Measurements from ENCODE around the gene KLHL10. TPM values are rescaled to one million over a fixed set of nuclear protein-coding genes. Genes with fewer than 3 reads are reported as not detected.
"Not testable (repeated sequence)": the region's sequence is repeated elsewhere in the genome, so short reads cannot be mapped to it uniquely, and the experiment has no call there.

KLHL10 gene
- total RNA-seq, 2 experiments from 2014 or later = not detected

DNA sequence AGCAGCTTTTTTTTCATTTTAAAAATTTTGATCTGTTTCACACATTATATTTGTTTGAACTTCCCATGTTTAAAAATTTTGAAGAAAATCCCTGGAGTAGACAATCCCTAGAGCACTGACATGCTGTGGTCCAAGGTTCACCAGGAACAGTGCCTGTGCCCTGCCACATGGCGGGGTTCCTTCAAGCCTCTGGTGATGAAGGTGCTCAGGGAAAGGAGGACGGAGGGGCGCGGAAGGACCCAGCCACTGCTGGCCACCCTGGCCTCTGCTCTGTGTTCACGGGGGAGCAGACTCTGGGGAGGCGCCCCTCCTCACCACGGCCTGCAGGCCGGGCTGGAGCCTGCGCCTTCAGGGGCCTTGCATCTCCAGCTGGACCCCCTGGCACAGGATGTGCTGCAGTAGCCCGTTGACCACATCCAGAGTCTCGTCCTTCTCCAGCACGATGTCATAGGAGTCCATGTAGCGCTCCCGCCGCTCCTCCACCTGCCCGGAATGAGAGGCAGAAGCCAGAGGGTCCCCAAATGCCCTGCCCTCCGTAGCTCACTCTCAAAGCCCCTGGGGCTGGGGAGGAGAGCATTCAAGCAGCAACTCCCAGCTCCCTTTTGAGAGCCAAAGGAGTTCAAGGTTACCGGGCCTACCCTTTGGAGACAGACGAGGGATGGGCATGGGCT is 12.3 kb upstream of the KLHL10 start:
- H3K4me3 ChIP-seq (ENCODE audit: low read length) = no peak overlapping the region
- no peaks in the 10 kb centered on the region for H3K4me1 Mint-ChIP-seq (ENCODE audit: low read depth)
- no peak overlapping the region for H3K27ac ChIP-seq (ENCODE audit: low read depth in 1 of 2, low read length in 2 of 2)
- no peak for DNase-seq
- H3K4me1 ChIP-seq (ENCODE audit: insufficient read depth, low read length) = no peaks in the 10 kb centered on the region
- no peaks in the 10 kb centered on the region for H3K27me3 Mint-ChIP-seq
- CTCF ChIA-PET = no interaction called here
- intact Hi-C loops (cut with DNase I, micrococcal nuclease) = no loop called here
- H3K36me3 Mint-ChIP-seq (ENCODE audit: low read depth) = peaks cover 21% of the 10 kb centered on the region
- TF ChIP-seq, protein P1, sequence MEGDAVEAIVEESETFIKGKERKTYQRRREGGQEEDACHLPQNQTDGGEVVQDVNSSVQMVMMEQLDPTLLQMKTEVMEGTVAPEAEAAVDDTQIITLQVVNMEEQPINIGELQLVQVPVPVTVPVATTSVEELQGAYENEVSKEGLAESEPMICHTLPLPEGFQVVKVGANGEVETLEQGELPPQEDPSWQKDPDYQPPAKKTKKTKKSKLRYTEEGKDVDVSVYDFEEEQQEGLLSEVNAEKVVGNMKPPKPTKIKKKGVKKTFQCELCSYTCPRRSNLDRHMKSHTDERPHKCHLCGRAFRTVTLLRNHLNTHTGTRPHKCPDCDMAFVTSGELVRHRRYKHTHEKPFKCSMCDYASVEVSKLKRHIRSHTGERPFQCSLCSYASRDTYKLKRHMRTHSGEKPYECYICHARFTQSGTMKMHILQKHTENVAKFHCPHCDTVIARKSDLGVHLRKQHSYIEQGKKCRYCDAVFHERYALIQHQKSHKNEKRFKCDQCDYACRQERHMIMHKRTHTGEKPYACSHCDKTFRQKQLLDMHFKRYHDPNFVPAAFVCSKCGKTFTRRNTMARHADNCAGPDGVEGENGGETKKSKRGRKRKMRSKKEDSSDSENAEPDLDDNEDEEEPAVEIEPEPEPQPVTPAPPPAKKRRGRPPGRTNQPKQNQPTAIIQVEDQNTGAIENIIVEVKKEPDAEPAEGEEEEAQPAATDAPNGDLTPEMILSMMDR (IDR thresholded peaks at IDR 0.05) = no peak
- peaks cover 15% of the 10 kb centered on the region for H3K36me3 ChIP-seq (ENCODE audit: insufficient read depth, low read length)
- no peaks in the 10 kb centered on the region for H3K9me3 Mint-ChIP-seq
- H3K4me3 Mint-ChIP-seq = no peak overlapping the region
- no peak for ATAC-seq (ENCODE audit: poor library complexity)
- H3K9me3 ChIP-seq (ENCODE audit: control insufficient read depth in 1 of 2, insufficient read depth in 1 of 2, low read length in 2 of 2) = no peaks in the 10 kb centered on the region
- H3K27ac Mint-ChIP-seq = no peak overlapping the region
- POLR2A ChIA-PET = no interaction called here
- H3K27me3 ChIP-seq (ENCODE audit: control insufficient read depth in 1 of 2, insufficient read depth in 2 of 2, low read length in 2 of 2) = no peaks in the 10 kb centered on the region

GRCh38 chr17:41829961-41830360 is 7.7 kb upstream of the KLHL10 start:
- CTCF ChIA-PET = interaction anchor here (1.4 kb wide), 1 partner anchor 92 kb away, joined by 3 read pairs; no protein-coding TSS in a partner anchor
- ATAC-seq (ENCODE audit: poor library complexity); intact Hi-C loops (cut with DNase I, micrococcal nuclease): not testable (repeated sequence)

DNA sequence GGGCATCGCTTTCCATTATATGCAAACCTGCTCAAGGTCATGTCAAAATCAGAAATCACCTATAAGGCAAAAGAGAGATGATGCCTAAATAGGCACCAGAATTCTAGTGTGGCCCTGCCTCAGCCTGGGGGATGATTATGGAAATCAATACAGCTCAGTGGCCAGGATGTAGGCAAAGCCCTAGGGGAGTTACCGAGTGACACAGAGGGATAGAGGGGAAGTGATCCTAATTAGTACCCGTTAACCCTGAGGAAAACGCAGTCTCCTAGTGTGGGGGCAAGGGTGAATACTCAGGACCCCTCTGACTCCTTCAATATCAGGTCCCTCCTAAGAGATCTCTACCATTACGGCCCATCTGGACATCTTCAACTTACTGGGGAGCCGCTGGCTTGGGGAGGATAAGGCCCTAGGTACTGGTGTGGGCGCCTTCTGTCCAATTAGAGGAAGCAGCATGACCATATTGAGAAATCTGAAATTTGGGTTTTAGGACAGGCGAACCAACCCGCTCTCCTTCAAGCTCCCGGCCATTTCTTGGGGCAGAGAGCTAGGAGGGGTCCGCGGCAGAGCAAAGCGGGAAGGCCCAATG is 2.3 kb upstream of the KLHL10 start:
- Mint-ChIP-seq H3K4me3 (peak overlapping the region; percentile 92), H3K9me3 (no peaks in the 10 kb centered on the region), H3K36me3 (ENCODE audit: low read depth) (peaks cover 31% of the 10 kb centered on the region), H3K27me3 (no peaks in the 10 kb centered on the region), H3K27ac (peak overlapping the region; percentile 61), H3K4me1 (ENCODE audit: low read depth) (peaks cover 19% of the 10 kb centered on the region)
- ChIA-PET POLR2A (interaction anchor here (1.1 to 2.2 kb wide), 3 partner anchors 9 to 30 kb away, joined by 3 to 10 read pairs (median 7); partner anchors contain the start of genes KLHL11 and P3H4), CTCF (interaction anchor here (1.2 kb wide), 1 partner anchor 14 kb away, joined by 3 read pairs; no protein-coding TSS in a partner anchor)
- DNase-seq (no peak), ATAC-seq (ENCODE audit: poor library complexity) (no peak)
- H3K4me3 ChIP-seq (ENCODE audit: low read length) = peak overlapping the region; percentile 69
- H3K9me3 ChIP-seq (ENCODE audit: control insufficient read depth in 1 of 2, insufficient read depth in 1 of 2, low read length in 2 of 2) = no peaks in the 10 kb centered on the region
- peaks cover 14% of the 10 kb centered on the region for H3K36me3 ChIP-seq (ENCODE audit: insufficient read depth, low read length)
- TF ChIP-seq, protein P1 (IDR thresholded peaks at IDR 0.05) = no peak
- H3K4me1 ChIP-seq (ENCODE audit: insufficient read depth, low read length) = peaks cover 17% of the 10 kb centered on the region
- H3K27ac ChIP-seq (ENCODE audit: low read depth in 1 of 2, low read length in 2 of 2) = no peak overlapping the region
- intact Hi-C loops (cut with DNase I, micrococcal nuclease) = no loop called here
- no peaks in the 10 kb centered on the region for H3K27me3 ChIP-seq (ENCODE audit: control insufficient read depth in 1 of 2, insufficient read depth in 2 of 2, low read length in 2 of 2)

More at GRCh38 chr17:41829961-41830360, 7.7 kb upstream of the KLHL10 start:
- H3K4me3 Mint-ChIP-seq; POLR2A ChIA-PET; H3K27me3 ChIP-seq (ENCODE audit: control insufficient read depth in 1 of 2, insufficient read depth in 2 of 2, low read length in 2 of 2); H3K9me3 Mint-ChIP-seq; H3K9me3 ChIP-seq (ENCODE audit: control insufficient read depth in 1 of 2, insufficient read depth in 1 of 2, low read length in 2 of 2); H3K4me1 ChIP-seq (ENCODE audit: insufficient read depth, low read length); H3K27ac ChIP-seq (ENCODE audit: low read depth in 1 of 2, low read length in 2 of 2); H3K4me3 ChIP-seq (ENCODE audit: low read length); H3K27me3 Mint-ChIP-seq; H3K4me1 Mint-ChIP-seq (ENCODE audit: low read depth); H3K27ac Mint-ChIP-seq; DNase-seq: not testable (repeated sequence)
- peaks cover 29% of the 10 kb centered on the region for H3K36me3 ChIP-seq (ENCODE audit: insufficient read depth, low read length)
- H3K36me3 Mint-ChIP-seq (ENCODE audit: low read depth) = peaks cover 45% of the 10 kb centered on the region

Data from CD4-positive, alpha-beta T cell (primary cell).